ENCODE measurements around the gene ADSL. TPM values are rescaled to one million over a fixed set of nuclear protein-coding genes. Genes with fewer than 3 reads are reported as not detected.

ADSL gene
- total and polyA plus RNA-seq, 2 of the 4 experiments (the other 2 are of a cell fraction) = 93.6 to 229 TPM

- H3K4me2 ChIP-seq (ENCODE audit: low read depth, low read length) = no peak overlapping the region
- peaks cover 84% of the 10 kb centered on the region for H3K36me3 ChIP-seq (ENCODE audit: control insufficient read depth, insufficient read depth, low read length)
- no peak overlapping the region for H4K91ac ChIP-seq (ENCODE audit: insufficient read depth, low read depth, low read length)
- peaks cover 3% of the 10 kb centered on the region; the same call in 1 of the 2 replicates for H3K4me1 ChIP-seq (ENCODE audit: control insufficient read depth, insufficient read depth, low read length)
- no peak overlapping the region for H2BK120ac ChIP-seq (ENCODE audit: low read depth, low read length)
- no peak overlapping the region for H3K14ac ChIP-seq (replicated peaks; ENCODE audit: low read depth, low read length)
- H3K18ac ChIP-seq (ENCODE audit: low read depth, low read length) = no peak overlapping the region
- ATAC-seq (ENCODE audit: low read depth) (no peak), DNase-seq (no peak)
- WGBS, 2 experiments (ENCODE audit: extremely low coverage in 2 of 2, insufficient read length in 1 of 2) = 98% methylated on average over 23 of the region's 37 CpGs; no CpG with 5 or more reads in 1 of the 2 experiments
- H2AFZ ChIP-seq (replicated peaks; ENCODE audit: low read length, poor library complexity) = no peak overlapping the region
- H3K4me3 ChIP-seq (ENCODE audit: insufficient read depth, low read depth, low read length) = no peak overlapping the region
- BruUV-seq (replicated peaks) = no TSS peak
- intact Hi-C loops (cut with micrococcal nuclease) (no loop called here), dilution Hi-C loops (cut with HindIII; ENCODE audit: low sequenced_read_pairs, unreplicated experiment) (no loop called here), in situ Hi-C loops (cut with MboI; ENCODE audit: low sequenced_read_pairs) (no loop called here)
- peaks cover 11% of the 10 kb centered on the region; the same call in 1 of the 2 replicates for H3K9me1 ChIP-seq (ENCODE audit: insufficient read depth, low read length)
- TF ChIP-seq SMC3 (IDR thresholded peaks at IDR 0.05; ENCODE audit: low read depth, low read length) (no peak), CEBPB (IDR thresholded peaks at IDR 0.05; ENCODE audit: low read depth, low read length) (no peak), USF2 (IDR thresholded peaks at IDR 0.05; ENCODE audit: low read depth, low read length) (no peak), RFX5 (IDR thresholded peaks at IDR 0.05; ENCODE audit: low read depth, low read length) (no peak), MAZ (IDR thresholded peaks at IDR 0.05; ENCODE audit: borderline replicate concordance, low read depth, low read length) (no peak)
- ChIA-PET POLR2A (ENCODE audit: unreplicated experiment) (interaction anchor here (0.5 kb wide), 1 partner anchor 12 kb away, joined by 4 read pairs; no protein-coding TSS in a partner anchor), CTCF (no interaction called here)
- H2BK5ac ChIP-seq (ENCODE audit: low read depth, low read length, poor library complexity, severe bottlenecking) = no peak overlapping the region
- no peak overlapping the region for H4K8ac ChIP-seq (ENCODE audit: low read depth in 2 of 2, low read length in 2 of 2)
- H3K9ac ChIP-seq (ENCODE audit: low read depth, low read length) = no peak overlapping the region
- no peaks in the 10 kb centered on the region for H3K9me3 ChIP-seq (ENCODE audit: control insufficient read depth, insufficient read depth, low read length)
- no peak overlapping the region for H3K56ac ChIP-seq (ENCODE audit: extremely low read depth, insufficient read depth, low read length)
- H4K5ac ChIP-seq (ENCODE audit: low read depth, low read length) = no peak overlapping the region
- H3K23ac ChIP-seq (ENCODE audit: low read depth, low read length) = no peak overlapping the region
- no peak overlapping the region for H3K27ac ChIP-seq (ENCODE audit: insufficient read depth, low read length)
- no peak overlapping the region for H2AK9ac ChIP-seq (replicated peaks; ENCODE audit: low read depth, low read length, poor library complexity)
- H2BK15ac ChIP-seq (ENCODE audit: low read depth, low read length) = no peak overlapping the region
- H2BK20ac ChIP-seq (ENCODE audit: low read depth, low read length) = no peak overlapping the region
- no peak overlapping the region for H2AK5ac ChIP-seq (ENCODE audit: low read depth, low read length)
- peaks cover 26 to 43% of the 10 kb centered on the region in 2 experiments for H3K79me1 ChIP-seq (ENCODE audit: low read depth in 1 of 2, low read length in 2 of 2)
- H4K20me1 ChIP-seq (ENCODE audit: insufficient read depth, low read length) = peaks cover 33% of the 10 kb centered on the region
- H3K27me3 ChIP-seq (ENCODE audit: control insufficient read depth, insufficient read depth, low read length) = no peaks in the 10 kb centered on the region
- H3K4ac ChIP-seq (ENCODE audit: low read depth, low read length) = no peak overlapping the region
These were observed 60.9 kb downstream of the ADSL start for GRCh38 chr22:40407021-40407761.
